Measurements from ENCODE around the gene NR2F6.
A peak's percentile ranks its signal among the peaks of the same experiment; 100 is the strongest.
"Not testable (repeated sequence)": the region's sequence is repeated elsewhere in the genome, so short reads cannot be mapped to it uniquely, and the experiment has no call there.

The NR2F6 gene

GRCh38 chr19:17245535-17245984 lies at the start of gene NR2F6:
Gene NR2F6, minus strand, starts transcription at chr19:17245919. Its CDS starts 699 bp downstream, at chr19:17245220.
- DNase-seq, result no peak

- no peak for DNase-seq
Observed at GRCh38 chr19:17294051-17294891, 48.6 kb upstream of the NR2F6 start.

- DNase-seq, result no peak
Observed at GRCh38 chr19:17293605-17294004, 47.9 kb upstream of the NR2F6 start.

- peak; percentile 16 for DNase-seq
Observed at GRCh38 chr19:17292301-17293074, 46.8 kb upstream of the NR2F6 start.

- DNase-seq, result no peak
Observed at GRCh38 chr19:17289489-17289888, 43.8 kb upstream of the NR2F6 start.

GRCh38 chr19:17286752-17287151 lies 41.0 kb upstream of the NR2F6 start:
- DNase-seq, result no peak

- no peak for DNase-seq
Observed at GRCh38 chr19:17286263-17286662, 40.5 kb upstream of the NR2F6 start.

- no peak for DNase-seq
Observed at GRCh38 chr19:17285415-17286135, 39.9 kb upstream of the NR2F6 start.

- no peak for DNase-seq
Observed at GRCh38 chr19:17283504-17283996, 37.8 kb upstream of the NR2F6 start.

- DNase-seq, result peak; percentile 72
Observed at GRCh38 chr19:17282488-17283125, 36.9 kb upstream of the NR2F6 start.

GRCh38 chr19:17281391-17282304 lies 35.9 kb upstream of the NR2F6 start, which contains the start of gene ANKLE1:
Gene ANKLE1, plus strand, starts transcription at chr19:17281901. Its CDS starts 20 bp downstream, at chr19:17281921.
- DNase-seq, result no peak

GRCh38 chr19:17279436-17279835 lies 33.7 kb upstream of the NR2F6 start:
- DNase-seq, result no peak

- DNase-seq, result no peak
Observed at GRCh38 chr19:17275441-17276175, 29.9 kb upstream of the NR2F6 start.

GRCh38 chr19:17274892-17275291 lies 29.2 kb upstream of the NR2F6 start:
- DNase-seq, result not testable (repeated sequence)

GRCh38 chr19:17268754-17269153 lies 23.0 kb upstream of the NR2F6 start:
- no peak for DNase-seq

- DNase-seq, result peak; percentile 99
Observed at GRCh38 chr19:17266975-17267788, 21.5 kb upstream of the NR2F6 start, which contains the start of gene BABAM1. Gene BABAM1, plus strand, starts transcription at chr19:17267443. Its CDS starts 1,364 bp downstream, at chr19:17268807.

GRCh38 chr19:17266589-17266974 lies 20.9 kb upstream of the NR2F6 start:
- no peak for DNase-seq

GRCh38 chr19:17266026-17266425 lies 20.3 kb upstream of the NR2F6 start:
- no peak for DNase-seq

- no peak for DNase-seq
Observed at GRCh38 chr19:17264641-17264979, 18.9 kb upstream of the NR2F6 start, which contains the start of gene USHBP1. Gene USHBP1, minus strand, starts transcription at chr19:17264745. Its CDS starts 446 bp downstream, at chr19:17264299.

All from DMS 273 treated with DMSO at 0.1 percent for 48 hours (cell line).